ENCODE results near the gene PLGLB2.
"Not testable (repeated sequence)": the region's sequence is repeated elsewhere in the genome, so short reads cannot be mapped to it uniquely, and the experiment has no call there.

The PLGLB2 gene

GRCh38 chr2:87747791-87748190 is at the start of gene PLGLB2:
Gene PLGLB2, plus strand, starts transcription at chr2:87748087. Its CDS starts 67 bp downstream, at chr2:87748154.
- H3K4me3 ChIP-seq (ENCODE audit: low read depth in 1 of 2, low read length in 2 of 2); H3K9me3 ChIP-seq (ENCODE audit: control insufficient read depth in 1 of 2, low read length in 2 of 2); H3K4me1 ChIP-seq (ENCODE audit: control insufficient read depth in 1 of 2, insufficient read depth in 2 of 2, low read length in 2 of 2); H3K36me3 ChIP-seq (ENCODE audit: control insufficient read depth in 1 of 2, insufficient read depth in 2 of 2, low read length in 2 of 2); H3K27ac ChIP-seq (ENCODE audit: low read length); H3K27me3 ChIP-seq (ENCODE audit: low read depth, low read length): not testable (repeated sequence)

DNA sequence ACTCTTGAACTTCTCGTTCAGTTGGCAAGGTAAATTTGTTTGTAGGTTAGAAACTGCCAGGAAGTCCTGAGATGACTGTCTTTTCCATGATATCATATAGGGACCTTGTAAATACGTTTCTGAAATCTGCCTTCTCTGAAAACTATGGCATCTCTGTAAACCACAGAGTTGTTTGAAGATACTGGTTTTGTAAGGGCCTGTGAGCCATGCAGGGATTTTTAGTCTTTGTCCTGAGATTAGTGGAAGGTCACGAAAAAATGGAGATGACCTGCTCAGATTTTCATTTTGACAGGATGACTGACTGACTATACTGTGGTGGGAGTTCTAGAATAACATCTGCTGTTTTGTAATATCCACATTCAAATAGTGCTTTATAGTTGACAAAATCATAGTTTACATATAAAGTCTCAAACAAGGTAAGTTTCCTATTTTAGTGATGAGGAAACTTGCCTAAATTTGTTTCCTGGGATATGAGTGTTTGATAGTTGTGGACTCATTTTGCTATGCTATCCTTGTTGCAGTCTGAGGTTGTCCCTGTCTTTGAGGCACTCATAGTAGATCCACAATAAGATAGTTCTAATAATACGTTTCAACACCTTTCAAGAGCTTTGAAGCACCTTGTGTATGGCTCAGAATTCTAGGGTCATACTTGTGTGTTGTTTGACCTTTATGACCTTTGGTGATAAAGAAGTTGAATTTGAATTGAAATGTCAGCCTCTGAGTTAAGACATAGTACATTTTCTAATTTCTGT is 43.1 kb upstream of the PLGLB2 start:
- H3K9me3 ChIP-seq (ENCODE audit: control insufficient read depth in 1 of 2, low read length in 2 of 2); H3K27ac ChIP-seq (ENCODE audit: low read length); H3K4me1 ChIP-seq (ENCODE audit: control insufficient read depth in 1 of 2, insufficient read depth in 2 of 2, low read length in 2 of 2): not testable (repeated sequence)

GRCh38 chr2:87708368-87708767 is 39.5 kb upstream of the PLGLB2 start:
- H3K4me1 ChIP-seq (ENCODE audit: control insufficient read depth in 1 of 2, insufficient read depth in 2 of 2, low read length in 2 of 2); H3K36me3 ChIP-seq (ENCODE audit: control insufficient read depth in 1 of 2, insufficient read depth in 2 of 2, low read length in 2 of 2); H3K9me3 ChIP-seq (ENCODE audit: control insufficient read depth in 1 of 2, low read length in 2 of 2); H3K27ac ChIP-seq (ENCODE audit: low read length); H3K27me3 ChIP-seq (ENCODE audit: low read depth, low read length); H3K4me3 ChIP-seq (ENCODE audit: low read depth in 1 of 2, low read length in 2 of 2): not testable (repeated sequence)

More for the DNA sequence above, 43.1 kb upstream of the PLGLB2 start:
- H3K4me3 ChIP-seq (ENCODE audit: low read depth in 1 of 2, low read length in 2 of 2); H3K27me3 ChIP-seq (ENCODE audit: low read depth, low read length); H3K36me3 ChIP-seq (ENCODE audit: control insufficient read depth in 1 of 2, insufficient read depth in 2 of 2, low read length in 2 of 2): not testable (repeated sequence)

GRCh38 chr2:87727940-87728599 is 19.8 kb upstream of the PLGLB2 start:
- H3K27me3 ChIP-seq (ENCODE audit: low read depth, low read length); H3K9me3 ChIP-seq (ENCODE audit: control insufficient read depth in 1 of 2, low read length in 2 of 2); H3K27ac ChIP-seq (ENCODE audit: low read length); H3K4me3 ChIP-seq (ENCODE audit: low read depth in 1 of 2, low read length in 2 of 2); H3K4me1 ChIP-seq (ENCODE audit: control insufficient read depth in 1 of 2, insufficient read depth in 2 of 2, low read length in 2 of 2); H3K36me3 ChIP-seq (ENCODE audit: control insufficient read depth in 1 of 2, insufficient read depth in 2 of 2, low read length in 2 of 2): not testable (repeated sequence)

GRCh38 chr2:87740928-87741327 is 7.0 kb upstream of the PLGLB2 start:
- H3K27ac ChIP-seq (ENCODE audit: low read length); H3K4me3 ChIP-seq (ENCODE audit: low read depth in 1 of 2, low read length in 2 of 2); H3K36me3 ChIP-seq (ENCODE audit: control insufficient read depth in 1 of 2, insufficient read depth in 2 of 2, low read length in 2 of 2); H3K9me3 ChIP-seq (ENCODE audit: control insufficient read depth in 1 of 2, low read length in 2 of 2); H3K27me3 ChIP-seq (ENCODE audit: low read depth, low read length); H3K4me1 ChIP-seq (ENCODE audit: control insufficient read depth in 1 of 2, insufficient read depth in 2 of 2, low read length in 2 of 2): not testable (repeated sequence)

DNA sequence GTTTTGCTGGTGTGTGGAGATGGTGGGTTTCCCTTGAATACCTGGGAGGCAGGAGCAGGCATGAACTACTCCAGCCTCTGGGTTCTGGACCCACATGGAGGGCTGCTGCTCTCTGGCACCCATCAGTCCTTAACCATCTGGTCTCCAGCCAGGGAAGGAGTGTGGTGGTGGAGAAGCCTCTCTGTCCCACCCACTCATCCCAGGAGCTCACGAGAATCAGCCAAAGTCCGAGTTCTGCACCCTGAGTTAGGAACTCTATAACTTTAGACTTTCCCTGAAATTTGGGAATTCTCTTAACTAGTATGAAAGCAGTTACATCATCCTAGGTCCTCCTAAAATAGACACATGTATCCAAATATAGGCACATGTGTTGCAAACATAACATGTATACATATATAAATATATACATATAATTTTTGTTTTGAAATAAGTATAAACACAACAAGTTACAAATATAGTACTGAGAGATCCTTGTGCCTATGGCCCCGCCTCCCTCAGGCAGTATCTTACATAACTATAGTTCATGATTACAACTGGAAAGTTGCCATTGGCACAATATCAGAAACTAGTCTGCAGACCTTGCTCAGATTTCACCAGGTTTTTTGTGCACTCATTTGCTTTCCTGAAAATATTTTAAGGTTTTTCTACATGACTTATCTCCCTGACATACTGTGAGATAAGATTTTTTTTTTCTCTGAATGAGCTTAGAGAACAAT is 5.3 kb upstream of the PLGLB2 start:
- H3K4me3 ChIP-seq (ENCODE audit: low read depth in 1 of 2, low read length in 2 of 2); H3K4me1 ChIP-seq (ENCODE audit: control insufficient read depth in 1 of 2, insufficient read depth in 2 of 2, low read length in 2 of 2); H3K9me3 ChIP-seq (ENCODE audit: control insufficient read depth in 1 of 2, low read length in 2 of 2); H3K36me3 ChIP-seq (ENCODE audit: control insufficient read depth in 1 of 2, insufficient read depth in 2 of 2, low read length in 2 of 2); H3K27me3 ChIP-seq (ENCODE audit: low read depth, low read length); H3K27ac ChIP-seq (ENCODE audit: low read length): not testable (repeated sequence)

DNA sequence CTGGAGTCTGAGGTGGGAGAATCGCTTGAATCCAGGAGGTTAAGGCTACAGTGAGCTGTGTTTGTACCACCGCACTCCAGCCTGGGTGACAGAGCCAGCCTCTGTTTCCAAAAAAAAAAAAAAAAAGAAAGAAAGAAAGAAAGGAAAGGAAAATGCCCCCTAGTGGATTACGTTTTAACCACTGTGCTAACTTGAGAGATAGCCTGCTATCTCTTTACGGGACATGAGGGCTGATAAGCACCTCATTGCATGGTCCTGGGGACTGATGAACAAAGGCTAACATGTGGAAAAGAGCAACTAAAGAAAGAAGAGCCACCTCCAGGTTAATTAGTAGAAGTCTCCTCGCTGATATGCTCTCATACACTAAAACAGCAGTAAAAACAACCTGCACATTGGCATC is 4.2 kb upstream of the PLGLB2 start:
- not testable (repeated sequence) for H3K27me3 ChIP-seq (ENCODE audit: low read depth, low read length); H3K36me3 ChIP-seq (ENCODE audit: control insufficient read depth in 1 of 2, insufficient read depth in 2 of 2, low read length in 2 of 2); H3K9me3 ChIP-seq (ENCODE audit: control insufficient read depth in 1 of 2, low read length in 2 of 2); H3K27ac ChIP-seq (ENCODE audit: low read length); H3K4me1 ChIP-seq (ENCODE audit: control insufficient read depth in 1 of 2, insufficient read depth in 2 of 2, low read length in 2 of 2); H3K4me3 ChIP-seq (ENCODE audit: low read depth in 1 of 2, low read length in 2 of 2)

- not testable (repeated sequence) for H3K27me3 ChIP-seq (ENCODE audit: low read depth, low read length); H3K4me3 ChIP-seq (ENCODE audit: low read depth in 1 of 2, low read length in 2 of 2); H3K27ac ChIP-seq (ENCODE audit: low read length); H3K4me1 ChIP-seq (ENCODE audit: control insufficient read depth in 1 of 2, insufficient read depth in 2 of 2, low read length in 2 of 2); H3K36me3 ChIP-seq (ENCODE audit: control insufficient read depth in 1 of 2, insufficient read depth in 2 of 2, low read length in 2 of 2); H3K9me3 ChIP-seq (ENCODE audit: control insufficient read depth in 1 of 2, low read length in 2 of 2)
Measured at GRCh38 chr2:87745353-87745951, 2.4 kb upstream of the PLGLB2 start.

- not testable (repeated sequence) for H3K4me3 ChIP-seq (ENCODE audit: low read depth in 1 of 2, low read length in 2 of 2); H3K9me3 ChIP-seq (ENCODE audit: control insufficient read depth in 1 of 2, low read length in 2 of 2); H3K27ac ChIP-seq (ENCODE audit: low read length)
Measured at GRCh38 chr2:87748524-87748923, 637 bp downstream of the PLGLB2 start.

DNA sequence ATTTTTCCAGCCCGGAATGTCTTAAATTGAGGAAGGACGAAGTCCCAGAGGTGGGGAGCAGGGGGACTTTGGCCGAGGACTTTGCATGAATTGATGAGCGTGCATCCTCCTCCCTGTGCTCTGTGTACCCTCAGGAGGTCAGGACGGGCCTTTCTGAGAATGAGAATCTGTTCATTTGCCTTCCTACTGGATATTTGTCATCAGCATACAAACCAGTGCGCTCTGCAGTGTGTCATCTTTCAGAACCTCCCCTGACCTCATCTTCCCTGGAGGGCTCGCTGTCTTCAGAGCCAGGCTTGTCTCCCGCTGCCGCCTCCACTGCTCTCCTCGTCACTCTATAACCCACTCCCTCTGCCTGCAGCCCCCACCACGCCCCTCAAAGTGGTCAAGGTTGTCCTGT is 2.7 kb downstream of the PLGLB2 start:
- not testable (repeated sequence) for H3K36me3 ChIP-seq (ENCODE audit: control insufficient read depth in 1 of 2, insufficient read depth in 2 of 2, low read length in 2 of 2); H3K27ac ChIP-seq (ENCODE audit: low read length); H3K27me3 ChIP-seq (ENCODE audit: low read depth, low read length); H3K9me3 ChIP-seq (ENCODE audit: control insufficient read depth in 1 of 2, low read length in 2 of 2); H3K4me3 ChIP-seq (ENCODE audit: low read depth in 1 of 2, low read length in 2 of 2); H3K4me1 ChIP-seq (ENCODE audit: control insufficient read depth in 1 of 2, insufficient read depth in 2 of 2, low read length in 2 of 2)

More at GRCh38 chr2:87748524-87748923, 637 bp downstream of the PLGLB2 start:
- H3K4me1 ChIP-seq (ENCODE audit: control insufficient read depth in 1 of 2, insufficient read depth in 2 of 2, low read length in 2 of 2); H3K27me3 ChIP-seq (ENCODE audit: low read depth, low read length); H3K36me3 ChIP-seq (ENCODE audit: control insufficient read depth in 1 of 2, insufficient read depth in 2 of 2, low read length in 2 of 2): not testable (repeated sequence)

DNA sequence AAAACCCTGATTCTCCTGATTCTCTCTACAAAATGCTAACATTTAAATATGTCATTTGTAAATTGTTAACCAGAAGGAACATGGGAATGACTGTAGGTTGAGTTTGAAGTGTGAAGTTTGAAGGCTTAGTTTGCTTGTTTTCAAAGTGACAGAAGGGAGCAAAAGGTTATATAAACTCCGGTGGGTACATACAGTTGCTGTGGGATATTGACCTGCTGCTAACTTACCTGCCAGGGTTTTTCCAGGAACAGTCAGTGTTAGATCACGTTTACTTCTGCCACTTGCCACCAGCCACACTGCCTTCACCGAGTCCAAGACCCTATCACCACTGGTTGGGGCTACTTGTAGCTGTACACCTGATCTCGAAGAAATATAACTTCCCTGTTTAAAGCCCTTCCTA is 6.9 kb downstream of the PLGLB2 start:
- H3K9me3 ChIP-seq (ENCODE audit: control insufficient read depth in 1 of 2, low read length in 2 of 2); H3K36me3 ChIP-seq (ENCODE audit: control insufficient read depth in 1 of 2, insufficient read depth in 2 of 2, low read length in 2 of 2); H3K27me3 ChIP-seq (ENCODE audit: low read depth, low read length); H3K4me3 ChIP-seq (ENCODE audit: low read depth in 1 of 2, low read length in 2 of 2); H3K27ac ChIP-seq (ENCODE audit: low read length); H3K4me1 ChIP-seq (ENCODE audit: control insufficient read depth in 1 of 2, insufficient read depth in 2 of 2, low read length in 2 of 2): not testable (repeated sequence)
